Stomach (tissue), 4 donors: ENCODE data around the gene LSM4.
"Not testable (repeated sequence)": the region's sequence is repeated elsewhere in the genome, so short reads cannot be mapped to it uniquely, and the experiment has no call there.

ENCODE experiments used
- CTCF ChIP-seq, 7 experiments: fragments of 450-650 bp in 4 of 7; fragments of 200-600 bp in 3 of 7; sonication (generic) in 3 of 7; IDR thresholded peaks; one replicate each; pipeline ENCODE4 v1.5.1; 2016 to 2019; ENCODE audit warnings: antibody characterized with exemption in 7 of 7, control low read depth in 2 of 7, mild to moderate bottlenecking in 1 of 7
- EP300 ChIP-seq: sonication (generic); formaldehyde crosslinking; IDR thresholded peaks from one replicate; pipeline ENCODE4 v1.6.1; 2017; ENCODE audit warnings: antibody characterized with exemption
- POLR2A ChIP-seq, 4 donors: fragments of 450-650 bp; IDR thresholded peaks; one replicate each; pipeline ENCODE4 v1.6.1; 2016; ENCODE audit warnings: antibody characterized with exemption in 4 of 4, control low read depth in 2 of 4, mild to moderate bottlenecking in 1 of 4, moderate library complexity in 1 of 4
- POLR2AphosphoS5 ChIP-seq, 3 donors: sonication (generic); formaldehyde crosslinking; IDR thresholded peaks; one replicate each; pipeline ENCODE4 v1.6.1; 2016; ENCODE audit warnings: antibody characterized with exemption in 3 of 3

DNA sequence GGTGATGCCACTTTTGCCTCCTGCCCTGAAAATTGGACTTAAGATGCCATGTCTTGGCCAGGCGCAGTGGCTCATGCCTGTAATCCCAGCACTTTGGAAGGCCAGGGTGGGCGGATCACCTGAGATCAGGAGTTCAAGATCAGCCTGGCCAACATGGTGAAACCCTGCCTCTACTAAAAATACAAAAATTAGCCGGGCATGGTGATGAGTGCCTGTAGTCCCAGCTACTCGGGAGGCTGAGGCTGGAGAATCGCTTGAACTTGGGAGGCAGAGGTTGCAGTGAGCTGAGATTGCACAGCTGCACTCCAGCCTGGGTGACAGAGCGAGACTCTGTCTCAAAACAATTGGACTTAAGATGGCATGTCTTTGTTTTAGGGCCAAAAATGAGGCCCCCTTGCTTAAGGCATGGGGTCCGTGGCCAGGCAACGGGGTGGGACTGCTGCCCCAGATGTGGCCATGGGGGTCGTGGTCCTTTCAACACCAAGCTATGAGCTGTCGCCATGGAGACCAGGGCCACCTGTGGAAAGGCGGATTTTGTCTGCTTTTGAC lies 41.5 kb upstream of the LSM4 start:
- TF ChIP-seq CTCF (IDR thresholded peaks at IDR 0.05); POLR2A (IDR thresholded peaks at IDR 0.05); POLR2AphosphoS5 (IDR thresholded peaks at IDR 0.05); EP300: not testable (repeated sequence)
